Natural killer cell (primary cell): ENCODE measurements around the gene TSTD1. TPM values are rescaled to one million over a fixed set of nuclear protein-coding genes. Genes with fewer than 3 reads are reported as not detected.
"Not testable (repeated sequence)": the region's sequence is repeated elsewhere in the genome, so short reads cannot be mapped to it uniquely, and the experiment has no call there.

Source experiments
- ATAC-seq, 3 donors: fragments of 150-1000 bp in 2 of 3; fragments of 200-7000 bp in 1 of 3; cut with Tn5 transposase; 1 replicate in 1 of 3; 2 replicates in 2 of 3; pipeline ENCODE4 v1.10.0; 2021; ENCODE audit warnings: mild to moderate bottlenecking in 2 of 3, moderate library complexity in 2 of 3
- DNase-seq, 2 donors: peaks; one replicate each; pipeline versions ENCODE4 v3.0.0 to v3.0.0-alpha.2; 2013 to 2021; ENCODE audit warnings: mixed read lengths in 1 of 2
- H3K27ac ChIP-seq: one replicate; pipeline ENCODE4 v1.5.1; 2013; ENCODE audit warnings: mild to moderate bottlenecking, low read length
- H3K27me3 ChIP-seq: one replicate; pipeline ENCODE4 v1.6.1; 2013; ENCODE audit warnings: low read length; ENCODE audit not compliant: control insufficient read depth, insufficient read depth
- H3K36me3 ChIP-seq: one replicate; pipeline ENCODE4 v1.6.1; 2013; ENCODE audit warnings: low read length; ENCODE audit not compliant: control insufficient read depth, insufficient read depth
- H3K4me1 ChIP-seq: one replicate; pipeline ENCODE4 v1.6.1; 2013; ENCODE audit warnings: low read length; ENCODE audit not compliant: control insufficient read depth, insufficient read depth
- H3K4me3 ChIP-seq: one replicate; pipeline ENCODE4 v1.5.1; 2013; ENCODE audit warnings: low read length
- H3K9me3 ChIP-seq: one replicate; pipeline ENCODE4 v1.6.1; 2013; ENCODE audit warnings: low read length; ENCODE audit not compliant: control insufficient read depth, insufficient read depth
- H3K27ac Mint-ChIP-seq, 2 donors: one replicate each; pipeline ENCODE4 v1.8.0; 2022; ENCODE audit warnings: mild to moderate bottlenecking in 2 of 2, mixed read lengths in 2 of 2, moderate library complexity in 1 of 2
- H3K27me3 Mint-ChIP-seq, 2 donors: one replicate each; pipeline ENCODE4 v1.8.0; 2022; ENCODE audit warnings: low read depth in 2 of 2, mixed read lengths in 2 of 2
- H3K36me3 Mint-ChIP-seq: one replicate; pipeline ENCODE4 v1.8.0; 2022; ENCODE audit warnings: mixed read lengths
- H3K4me1 Mint-ChIP-seq, 2 donors: one replicate each; pipeline ENCODE4 v1.8.0; 2022; ENCODE audit warnings: mixed read lengths in 2 of 2
- H3K4me3 Mint-ChIP-seq: one replicate; pipeline ENCODE4 v1.8.0; 2022; ENCODE audit warnings: mild to moderate bottlenecking, moderate library complexity, mixed read lengths
- H3K9me3 Mint-ChIP-seq, 2 donors: one replicate each; pipeline ENCODE4 v1.8.0; 2022; ENCODE audit warnings: mixed read lengths in 2 of 2
- CTCF ChIP-seq: fragments of 200-600 bp; IDR thresholded peaks from one replicate; pipeline ENCODE4 v1.8.0; 2022; ENCODE audit warnings: antibody characterized with exemption
- WGBS: methylation state at CpG from one replicate; pipeline ENCODE4 v1.1.7; 2013; ENCODE audit warnings: missing lambda C conversion rate; ENCODE audit not compliant: insufficient coverage; 5-methylcytosine and 5-hydroxymethylcytosine counted together
- intact Hi-C: fragments of 100-400 bp; cut with micrococcal nuclease; formaldehyde crosslinking; loops from one replicate; pipeline ENCODE4 v1.14.2; 2022
- total RNA-seq, 4 donors: library from RNA; stranded (reverse); fragments of 120-200 nt in 1 of 4; gene quantifications; one replicate each; pipeline versions ENCODE4 v1.2.3 to v1.2.4, GENCODE V29; 2013 to 2022

Gene TSTD1
- total RNA-seq, 3 donors from 2014 or later (not counting 1 experiment from before 2014, with no cell fraction given): 31.8 to 36.3 (median 34.3) TPM

GRCh38 chr1:160997323-160998038, 41.3 kb downstream of the TSTD1 start:
- Mint-ChIP-seq H3K36me3 (no peaks in the 10 kb centered on the region), H3K9me3 (no peaks in the 10 kb centered on the region), H3K4me1 (peaks cover 0 to 6% of the 10 kb centered on the region in 2 donors), H3K4me3 (no peak overlapping the region), H3K27me3 (no peaks in the 10 kb centered on the region), H3K27ac (peak overlapping the region in 1 of 2 donors; percentile 45)
- no peak for TF ChIP-seq CTCF
- Histone ChIP-seq H3K9me3 (no peaks in the 10 kb centered on the region), H3K36me3 (peaks cover 23% of the 10 kb centered on the region), H3K27ac (no peak overlapping the region), H3K4me3 (no peak overlapping the region), H3K27me3 (no peaks in the 10 kb centered on the region), H3K4me1 (no peaks in the 10 kb centered on the region)
- DNase-seq (peak in 1 of 2 donors; percentile 71), ATAC-seq (peak; percentile 56 to 70 (median 68))
- intact Hi-C loops: loop anchor here (5.0 kb wide), 1 partner anchor 100 kb away; the partner anchor contains the start of gene KLHDC9
- 68% methylated on average over 1 of the region's 1 CpG for WGBS

- Mint-ChIP-seq H3K4me3 (no peak overlapping the region), H3K4me1 (peaks cover 0 to 6% of the 10 kb centered on the region in 2 donors), H3K27ac (no peak overlapping the region), H3K36me3 (no peaks in the 10 kb centered on the region), H3K27me3 (no peaks in the 10 kb centered on the region), H3K9me3 (no peaks in the 10 kb centered on the region)
- intact Hi-C loops: loop anchor here (5.0 kb wide), 1 partner anchor 101 kb away; the partner anchor contains the start of gene KLHDC9
- Histone ChIP-seq H3K27ac (no peak overlapping the region), H3K4me3 (no peak overlapping the region), H3K27me3 (no peaks in the 10 kb centered on the region), H3K4me1 (no peaks in the 10 kb centered on the region), H3K36me3 (peaks cover 23% of the 10 kb centered on the region), H3K9me3 (no peaks in the 10 kb centered on the region)
- WGBS: 98% methylated on average over 3 of the region's 3 CpGs
- ATAC-seq: no peak
- no peak for DNase-seq
- no peak for TF ChIP-seq CTCF
Observed at GRCh38 chr1:160996178-160996577, 42.6 kb downstream of the TSTD1 start.

GRCh38 chr1:160993544-160994193, 45.1 kb downstream of the TSTD1 start:
- ATAC-seq (peak in 1 of 3 donors; percentile 36), DNase-seq (peak in 1 of 2 donors; percentile 32)
- Mint-ChIP-seq H3K4me3 (no peak overlapping the region), H3K9me3 (no peaks in the 10 kb centered on the region), H3K36me3 (no peaks in the 10 kb centered on the region), H3K27ac (no peak overlapping the region), H3K27me3 (no peaks in the 10 kb centered on the region), H3K4me1 (peaks cover 0 to 6% of the 10 kb centered on the region in 2 donors)
- no peak for TF ChIP-seq CTCF
- WGBS: 83% methylated on average over 14 of the region's 14 CpGs
- peaks cover 2% of the 10 kb centered on the region for H3K36me3 ChIP-seq
- no peaks in the 10 kb centered on the region for H3K27me3 ChIP-seq
- no peak overlapping the region for H3K4me3 ChIP-seq
- peaks cover 7% of the 10 kb centered on the region for H3K4me1 ChIP-seq
- no peak overlapping the region for H3K27ac ChIP-seq
- intact Hi-C loops: no loop called here
- H3K9me3 ChIP-seq: no peaks in the 10 kb centered on the region

GRCh38 chr1:160992036-160992435, 46.7 kb downstream of the TSTD1 start:
- not testable (repeated sequence) for ATAC-seq, DNase-seq

More at GRCh38 chr1:160992036-160992435, 46.7 kb downstream of the TSTD1 start:
- H3K27ac Mint-ChIP-seq, intact Hi-C loops, H3K4me1 ChIP-seq, H3K27me3 Mint-ChIP-seq, H3K4me3 Mint-ChIP-seq, H3K36me3 ChIP-seq, H3K9me3 ChIP-seq, H3K27ac ChIP-seq, H3K9me3 Mint-ChIP-seq, H3K4me3 ChIP-seq, H3K27me3 ChIP-seq, H3K4me1 Mint-ChIP-seq, H3K36me3 Mint-ChIP-seq: not testable (repeated sequence)
- WGBS: 90% methylated on average over 4 of the region's 4 CpGs
